Progenitor cell of endocrine pancreas (in vitro differentiated cells): ENCODE measurements around the gene KRTAP17-1. TPM values are rescaled to one million over a fixed set of nuclear protein-coding genes. Genes with fewer than 3 reads are reported as not detected.

Source experiments
- DNase-seq: peaks from one replicate; pipeline ENCODE4 v3.0.0; 2021; ENCODE audit warnings: low spot score; ENCODE audit not compliant: unreplicated experiment
- H3K27ac Mint-ChIP-seq: 2 replicates; pipeline ENCODE4 v1.8.0; 2021; ENCODE audit warnings: mild to moderate bottlenecking, moderate library complexity, mixed read lengths
- H3K27me3 Mint-ChIP-seq: 2 replicates; pipeline ENCODE4 v1.8.0; 2021; ENCODE audit warnings: mixed read lengths
- H3K36me3 Mint-ChIP-seq: 2 replicates; pipeline ENCODE4 v1.8.0; 2022; ENCODE audit warnings: mixed read lengths; ENCODE audit not compliant: insufficient read depth
- H3K4me1 Mint-ChIP-seq: 2 replicates; pipeline ENCODE4 v1.8.0; 2021; ENCODE audit warnings: low read depth, mixed read lengths
- H3K4me3 Mint-ChIP-seq: 2 replicates; pipeline ENCODE4 v1.8.0; 2021; ENCODE audit warnings: low read depth, mild to moderate bottlenecking, moderate library complexity, mixed read lengths
- H3K9me3 Mint-ChIP-seq: 2 replicates; pipeline ENCODE4 v1.8.0; 2021; ENCODE audit warnings: low read depth, mixed read lengths
- total RNA-seq: library from RNA; stranded (reverse); gene quantifications from 2 replicates; pipeline ENCODE4 v1.2.1, GENCODE V29; 2021
- TF ChIP-seq, protein P1 (sequence below): fragments of 200-600 bp; sonication (generic); IDR thresholded peaks from one replicate; pipeline ENCODE4 v1.5.0; 2021; ENCODE audit warnings: antibody characterized with exemption, mild to moderate bottlenecking; ENCODE audit not compliant: unreplicated experiment

The KRTAP17-1 gene
- total RNA-seq, 1 donor from 2014 or later = not detected

GRCh38 chr17:41329279-41329948, 13.9 kb upstream of the KRTAP17-1 start:
- Mint-ChIP-seq H3K9me3 (no peaks in the 10 kb centered on the region), H3K27ac (no peak overlapping the region), H3K4me1 (no peaks in the 10 kb centered on the region), H3K4me3 (no peak overlapping the region), H3K36me3 (no peaks in the 10 kb centered on the region), H3K27me3 (no peaks in the 10 kb centered on the region)
- peak; percentile 43 for DNase-seq
- TF ChIP-seq, protein P1, sequence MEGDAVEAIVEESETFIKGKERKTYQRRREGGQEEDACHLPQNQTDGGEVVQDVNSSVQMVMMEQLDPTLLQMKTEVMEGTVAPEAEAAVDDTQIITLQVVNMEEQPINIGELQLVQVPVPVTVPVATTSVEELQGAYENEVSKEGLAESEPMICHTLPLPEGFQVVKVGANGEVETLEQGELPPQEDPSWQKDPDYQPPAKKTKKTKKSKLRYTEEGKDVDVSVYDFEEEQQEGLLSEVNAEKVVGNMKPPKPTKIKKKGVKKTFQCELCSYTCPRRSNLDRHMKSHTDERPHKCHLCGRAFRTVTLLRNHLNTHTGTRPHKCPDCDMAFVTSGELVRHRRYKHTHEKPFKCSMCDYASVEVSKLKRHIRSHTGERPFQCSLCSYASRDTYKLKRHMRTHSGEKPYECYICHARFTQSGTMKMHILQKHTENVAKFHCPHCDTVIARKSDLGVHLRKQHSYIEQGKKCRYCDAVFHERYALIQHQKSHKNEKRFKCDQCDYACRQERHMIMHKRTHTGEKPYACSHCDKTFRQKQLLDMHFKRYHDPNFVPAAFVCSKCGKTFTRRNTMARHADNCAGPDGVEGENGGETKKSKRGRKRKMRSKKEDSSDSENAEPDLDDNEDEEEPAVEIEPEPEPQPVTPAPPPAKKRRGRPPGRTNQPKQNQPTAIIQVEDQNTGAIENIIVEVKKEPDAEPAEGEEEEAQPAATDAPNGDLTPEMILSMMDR = peak; percentile 77

DNA sequence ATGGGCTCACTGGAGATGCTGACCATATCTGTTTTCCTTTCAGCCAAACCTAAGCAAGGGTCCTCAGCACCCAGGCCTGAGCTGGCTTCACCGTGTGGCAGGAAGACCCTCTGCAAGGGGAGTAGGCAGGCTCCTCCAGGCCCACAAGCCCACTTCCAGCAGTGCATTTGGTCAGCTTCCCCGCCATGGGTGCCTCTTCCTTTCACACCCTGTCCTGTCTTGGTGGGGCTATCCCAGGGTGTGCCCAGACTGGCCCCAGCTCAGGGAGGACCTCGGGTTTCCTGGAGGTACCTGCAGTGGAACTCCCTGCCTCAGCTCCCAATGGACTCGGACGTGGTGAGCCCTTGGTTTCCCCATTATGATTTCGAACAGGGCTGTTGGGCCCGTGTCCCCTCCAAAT, 12.7 kb upstream of the KRTAP17-1 start:
- Mint-ChIP-seq H3K4me3 (no peak overlapping the region), H3K27me3 (peaks cover 5% of the 10 kb centered on the region), H3K9me3 (no peaks in the 10 kb centered on the region), H3K36me3 (no peaks in the 10 kb centered on the region), H3K4me1 (no peaks in the 10 kb centered on the region), H3K27ac (no peak overlapping the region)
- DNase-seq = no peak
- TF ChIP-seq, protein P1 = no peak

DNA sequence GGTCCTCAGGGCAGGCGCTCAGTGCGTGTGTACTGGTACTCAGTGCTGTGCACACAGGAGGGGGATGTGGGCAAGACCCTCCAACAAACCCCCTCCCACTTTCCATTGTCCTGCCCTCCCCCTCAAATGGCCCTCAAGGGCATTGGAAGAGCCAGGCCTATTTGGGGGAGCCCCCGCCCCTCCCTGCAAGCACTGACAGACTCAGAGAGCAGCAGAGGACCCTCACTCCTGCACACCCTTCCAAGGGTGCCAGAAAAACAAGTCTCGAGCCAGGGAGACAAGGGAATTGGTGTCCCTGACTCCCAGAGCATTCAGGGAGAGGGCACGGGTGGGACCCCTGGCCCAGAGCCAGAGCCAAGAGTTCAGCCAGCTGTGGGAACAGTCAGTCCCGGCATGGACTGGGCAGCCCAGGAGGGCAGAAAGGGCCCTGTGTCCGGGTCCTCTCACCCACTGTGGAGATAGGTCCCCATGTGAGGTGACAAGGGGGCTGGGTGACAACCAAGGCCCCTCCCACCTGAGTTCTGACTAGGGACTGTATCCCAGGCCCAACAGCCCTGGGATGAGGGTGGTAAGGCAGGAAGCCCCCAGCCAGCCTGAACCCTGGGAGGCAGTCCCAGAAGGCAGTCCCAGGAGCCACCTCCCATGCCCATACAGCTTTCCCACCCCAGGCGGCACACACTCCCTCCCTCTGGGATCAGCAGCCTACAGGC, 12.1 kb upstream of the KRTAP17-1 start:
- H3K27me3 Mint-ChIP-seq = peaks cover 5% of the 10 kb centered on the region
- no peaks in the 10 kb centered on the region for H3K4me1 Mint-ChIP-seq
- H3K36me3 Mint-ChIP-seq = no peaks in the 10 kb centered on the region
- peak overlapping the region; percentile 77 for H3K27ac Mint-ChIP-seq
- H3K4me3 Mint-ChIP-seq = no peak overlapping the region
- TF ChIP-seq, protein P1 = no peak
- H3K9me3 Mint-ChIP-seq = no peaks in the 10 kb centered on the region
- DNase-seq = no peak

DNA sequence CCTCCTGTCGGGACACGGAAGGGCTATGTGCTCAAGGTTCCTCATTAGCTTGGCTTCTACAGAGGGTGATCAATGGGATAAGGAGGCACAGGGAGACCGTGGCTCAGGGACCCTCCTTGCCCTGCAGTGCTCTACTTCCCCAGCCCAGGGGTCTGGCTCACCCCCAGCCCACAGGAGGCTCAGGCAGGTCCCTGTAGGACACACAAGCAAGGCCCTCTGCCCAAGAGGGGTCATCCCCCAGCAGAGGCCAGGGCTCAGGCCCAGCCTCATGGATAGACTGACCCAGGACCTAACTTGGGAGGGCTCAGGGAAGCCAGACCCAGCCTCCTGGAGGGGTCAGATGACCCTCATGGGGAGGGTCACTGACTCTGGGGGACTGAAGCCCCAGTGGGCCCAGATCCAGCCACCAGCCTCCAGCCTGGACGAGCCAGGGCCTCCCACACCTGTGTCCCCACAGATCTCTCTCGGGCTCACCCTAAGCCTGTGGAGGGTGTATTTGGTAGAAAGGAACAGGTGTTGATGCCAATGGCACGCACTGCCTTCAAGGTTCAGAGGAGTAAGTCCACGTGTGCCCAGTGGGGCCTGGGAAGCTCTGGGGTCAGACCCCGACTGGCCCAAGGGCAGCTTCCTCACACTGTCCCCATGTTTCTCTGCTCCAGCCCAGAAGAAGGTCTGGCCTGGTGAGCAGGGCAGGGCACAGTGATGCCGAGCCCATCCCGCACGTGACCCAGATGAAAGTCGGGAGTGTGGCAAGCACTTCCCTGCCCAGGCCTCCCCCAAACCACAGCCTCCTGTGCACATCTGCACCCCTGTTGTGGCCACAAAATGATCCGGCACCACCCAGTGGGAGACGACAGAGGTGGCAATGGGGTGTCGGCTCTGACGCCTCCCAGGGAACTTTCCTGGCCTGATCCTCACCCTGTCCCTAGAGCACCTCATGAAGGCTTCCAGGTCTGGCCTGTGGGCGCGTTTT, 10.9 kb upstream of the KRTAP17-1 start:
- Mint-ChIP-seq H3K27me3 (peaks cover 5% of the 10 kb centered on the region), H3K4me3 (no peak overlapping the region), H3K4me1 (no peaks in the 10 kb centered on the region), H3K27ac (no peak overlapping the region), H3K36me3 (no peaks in the 10 kb centered on the region), H3K9me3 (no peaks in the 10 kb centered on the region)
- TF ChIP-seq, protein P1 = no peak
- DNase-seq = no peak

- Mint-ChIP-seq H3K27ac (no peak overlapping the region), H3K9me3 (peaks cover under 1% of the 10 kb centered on the region), H3K27me3 (peaks cover 5% of the 10 kb centered on the region), H3K4me3 (no peak overlapping the region), H3K36me3 (no peaks in the 10 kb centered on the region), H3K4me1 (no peaks in the 10 kb centered on the region)
- TF ChIP-seq, protein P1 = no peak
- DNase-seq = no peak
Measured at GRCh38 chr17:41325611-41326010, 10.1 kb upstream of the KRTAP17-1 start.
